SK-N-SH (cell line): Measurements from ENCODE around the gene C4BPB. TPM values are rescaled to one million over a fixed set of nuclear protein-coding genes. Genes with fewer than 3 reads are reported as not detected.

Experiments used
- CTCF ChIA-PET: fragments of 300-600, 350-600 bp; formaldehyde crosslinking; extraction: SDS; loops from one replicate; lab custom pipeline; 2021; lab: Yijun Ruan, JAX
- POLR2A ChIA-PET: fragments of 350-600 bp; sonication (Branson Sonifier 250); formaldehyde crosslinking; extraction: SDS; loops from one replicate; lab custom pipeline; 2020; ENCODE audit warnings: antibody characterized with exemption, inconsistent platforms; lab: Yijun Ruan, JAX
- DNase-seq: peaks from one replicate; pipeline ENCODE4 v3.0.0; 2012
- H2AFZ ChIP-seq: fragments of 200-600 bp; sonication (generic); 2 replicates; pipeline ENCODE4 v1.8.1; 2016; ENCODE audit warnings: antibody characterized with exemption, mild to moderate bottlenecking, low read depth
- H3F3A ChIP-seq: fragments of 200-600 bp; sonication (generic); replicated peaks from 2 replicates; pipeline ENCODE3; 2016; ENCODE audit warnings: antibody characterized with exemption, mild to moderate bottlenecking; ENCODE audit not compliant: insufficient read depth
- H3K27ac ChIP-seq, 2 experiments: fragments of 200-500 bp in 1 of 2; fragments of 200-600 bp in 1 of 2; sonication (Bioruptor generic) in 1 of 2; sonication (generic), shearing (Covaris generic) in 1 of 2; 2 replicates each; pipeline versions ENCODE4 v1.5.1 to v1.6.1; 2014 to 2016; ENCODE audit warnings: low read depth in 2 of 2, inconsistent platforms in 1 of 2, low read length in 1 of 2, mild to moderate bottlenecking in 1 of 2, mixed read lengths in 1 of 2
- H3K27me3 ChIP-seq: fragments of 200-600 bp; sonication (generic), shearing (Covaris generic); 2 replicates; pipeline ENCODE4 v1.6.1; 2016; ENCODE audit warnings: mixed run types; ENCODE audit not compliant: insufficient read depth
- H3K36me3 ChIP-seq, 2 experiments: fragments of 200-500 bp in 1 of 2; fragments of 200-600 bp in 1 of 2; sonication (Bioruptor generic) in 1 of 2; sonication (generic) in 1 of 2; replicated peaks in 1 of 2; 2 replicates each; pipeline versions ENCODE3 to v1.5.1; 2014 to 2016; ENCODE audit warnings: low read length in 1 of 2, mild to moderate bottlenecking in 1 of 2; ENCODE audit not compliant: insufficient read depth in 2 of 2, control insufficient read depth in 1 of 2
- H3K4me1 ChIP-seq, 2 experiments: fragments of 200-500 bp in 1 of 2; fragments of 200-600 bp in 1 of 2; sonication (Bioruptor generic) in 1 of 2; sonication (generic), shearing (Covaris generic) in 1 of 2; 2 replicates each; pipeline versions ENCODE4 v1.5.1 to v1.6.1; 2014 to 2016; ENCODE audit warnings: low read depth in 1 of 2, low read length in 1 of 2, mixed run types in 1 of 2; ENCODE audit not compliant: insufficient read depth in 2 of 2, control insufficient read depth in 1 of 2
- H3K4me2 ChIP-seq: fragments of 200-600 bp; sonication (generic), shearing (Covaris generic); 2 replicates; pipeline ENCODE4 v1.6.1; 2017; ENCODE audit warnings: mixed run types
- H3K4me3 ChIP-seq, 2 experiments: fragments of 200-500 bp in 1 of 2; fragments of 200-600 bp in 1 of 2; sonication (Bioruptor generic) in 1 of 2; sonication (generic), shearing (Covaris generic) in 1 of 2; 2 replicates each; pipeline versions ENCODE4 v1.5.1 to v1.8.1; 2014 to 2016; ENCODE audit warnings: low read depth in 2 of 2, inconsistent platforms in 1 of 2, low read length in 1 of 2, mild to moderate bottlenecking in 1 of 2, mixed read lengths in 1 of 2, moderate library complexity in 1 of 2
- H3K79me2 ChIP-seq: fragments of 200-600 bp; sonication (generic); 2 replicates; pipeline ENCODE4 v1.8.1; 2017; ENCODE audit warnings: mild to moderate bottlenecking; ENCODE audit not compliant: insufficient read depth
- H3K9ac ChIP-seq: fragments of 200-600 bp; sonication (generic); 2 replicates; pipeline ENCODE4 v1.6.1; 2017; ENCODE audit warnings: mixed run types
- H3K9me2 ChIP-seq: fragments of 200-600 bp; sonication (generic); 2 replicates; pipeline ENCODE4 v1.6.1; 2017; ENCODE audit warnings: mixed run types
- H3K9me3 ChIP-seq: fragments of 200-600 bp; sonication (generic); 2 replicates; pipeline ENCODE4 v1.6.1; 2017; ENCODE audit warnings: mixed run types, mild to moderate bottlenecking, moderate library complexity
- H4K20me1 ChIP-seq: fragments of 200-600 bp; sonication (generic); 2 replicates; pipeline ENCODE4 v1.6.1; 2017; ENCODE audit warnings: mild to moderate bottlenecking, mixed run types; ENCODE audit not compliant: insufficient read depth
- CHD2 ChIP-seq: fragments of 150-350 bp; IDR thresholded peaks from 2 replicates; pipeline ENCODE4 v1.6.1; 2018; ENCODE audit warnings: low read length; ENCODE audit not compliant: partially characterized antibody
- CTCF ChIP-seq: fragments of 200-600 bp; sonication (generic); IDR thresholded peaks from 2 replicates; pipeline ENCODE4 v1.6.1; 2017; ENCODE audit warnings: antibody characterized with exemption, mild to moderate bottlenecking, moderate library complexity
- FOXJ3 ChIP-seq: sonication (generic); formaldehyde crosslinking; IDR thresholded peaks from 2 replicates; pipeline ENCODE4 v1.5.1; 2020; ENCODE audit warnings: mild to moderate bottlenecking, missing genetic modification reagents
- GABPA ChIP-seq: IDR thresholded peaks from 2 replicates; pipeline ENCODE4 v1.4.0; 2012; ENCODE audit warnings: low read depth, mild to moderate bottlenecking
- GATA2 ChIP-seq: sonication (generic); formaldehyde crosslinking; IDR thresholded peaks from 2 replicates; pipeline ENCODE4 v1.5.0; 2020; ENCODE audit warnings: mild to moderate bottlenecking, missing genetic modification reagents
- MAX ChIP-seq: IDR thresholded peaks from 2 replicates; pipeline ENCODE4 v1.4.0; 2012; ENCODE audit warnings: low read depth
- MEF2A ChIP-seq: IDR thresholded peaks from 2 replicates; pipeline ENCODE4 v1.4.0; 2012; ENCODE audit warnings: low read depth, borderline replicate concordance
- MXI1 ChIP-seq: IDR thresholded peaks from 2 replicates; pipeline ENCODE4 v1.6.1; 2012; ENCODE audit warnings: mild to moderate bottlenecking, low read depth, low read length, improper control_type of control experiment
- NRF1 ChIP-seq: IDR thresholded peaks from 2 replicates; pipeline ENCODE4 v1.6.1; 2012; ENCODE audit warnings: low read depth, mild to moderate bottlenecking, low read length
- PBX3 ChIP-seq: IDR thresholded peaks from 2 replicates; pipeline ENCODE4; 2012
- RAD21 ChIP-seq: IDR thresholded peaks from 2 replicates; pipeline ENCODE4 v1.6.1; 2012; ENCODE audit warnings: mild to moderate bottlenecking, low read length
- RCOR1 ChIP-seq: fragments of 150-350 bp; IDR thresholded peaks from 2 replicates; pipeline ENCODE4 v1.6.1; 2017; ENCODE audit warnings: antibody characterized with exemption, low read length
- SIN3A ChIP-seq: IDR thresholded peaks from 2 replicates; pipeline ENCODE4 v1.6.1; 2012; ENCODE audit warnings: low read depth, mild to moderate bottlenecking, low read length, moderate library complexity, borderline replicate concordance
- SMC3 ChIP-seq: IDR thresholded peaks from 2 replicates; pipeline ENCODE4 v1.6.1; 2012; ENCODE audit warnings: low read depth, low read length, improper control_type of control experiment
- USF1 ChIP-seq: IDR thresholded peaks from 2 replicates; pipeline ENCODE4 v1.4.0; 2012; ENCODE audit warnings: low read depth, borderline replicate concordance
- ZBTB33 ChIP-seq: IDR thresholded peaks from 2 replicates; pipeline ENCODE4 v1.4.0; 2012; ENCODE audit warnings: low read depth, borderline replicate concordance
- WGBS: methylation state at CpG from one replicate; pipeline ENCODE4 v1.1.6; 2017; ENCODE audit warnings: low lambda C conversion rate; 5-methylcytosine and 5-hydroxymethylcytosine counted together
- polyA plus RNA-seq, 3 experiments: library from polyadenylated mRNA; depleted of rRNA; stranded (reverse); fragments of >200 nt; gene quantifications; 2 replicates each; pipeline ENCODE4 v1.2.3, GENCODE V29; 2012

Gene C4BPB
- polyA plus RNA-seq, 1 of the 3 experiments (the other 2 are of a cell fraction): not detected

- no peak for TF ChIP-seq ZBTB33
Measured at GRCh38 chr1:207076181-207076955, 12.3 kb upstream of the C4BPB start (continued).

- H3K9me3 ChIP-seq: no peaks in the 10 kb centered on the region
- H3F3A ChIP-seq: peaks cover 3% of the 10 kb centered on the region
- no peak overlapping the region for H3K4me2 ChIP-seq
- WGBS: 87% methylated on average over 1 of the region's 1 CpG
- no peak overlapping the region for H2AFZ ChIP-seq
- H3K36me3 ChIP-seq: peaks cover 0 to 4% of the 10 kb centered on the region in 2 experiments
- H4K20me1 ChIP-seq: no peaks in the 10 kb centered on the region
- no peaks in the 10 kb centered on the region for H3K9me2 ChIP-seq
- no peak for DNase-seq
- H3K27me3 ChIP-seq: no peaks in the 10 kb centered on the region; the same call in 1 of the 2 replicates
- no peaks in the 10 kb centered on the region; a peak in 1 of 4 replicates for H3K4me1 ChIP-seq
- ChIA-PET POLR2A (no interaction called here), CTCF (interaction anchor here (2.5 to 2.7 kb wide), 2 partner anchors 27 to 164 kb away, joined by 8 to 30 read pairs; partner anchors contain the start of gene YOD1)
- H3K9ac ChIP-seq: no peak overlapping the region
- H3K27ac ChIP-seq: no peak overlapping the region
- H3K4me3 ChIP-seq: no peak overlapping the region
- no peak for TF ChIP-seq GABPA
- H3K79me2 ChIP-seq: no peaks in the 10 kb centered on the region
Measured at GRCh38 chr1:207077012-207077411, 11.6 kb upstream of the C4BPB start.

GRCh38 chr1:207077470-207078377 is 10.9 kb upstream of the C4BPB start:
- 36% methylated on average over 6 of the region's 6 CpGs for WGBS
- DNase-seq: peak; percentile 59
- no peaks in the 10 kb centered on the region for H4K20me1 ChIP-seq
- H3K9me2 ChIP-seq: no peaks in the 10 kb centered on the region
- TF ChIP-seq USF1 (no peak), MAX (peak; percentile 17; the same call in 1 of the 2 replicates), SMC3 (peak; percentile 75), FOXJ3 (CRISPR knock-in tag) (no peak), RAD21 (peak; percentile 93), MXI1 (peak; percentile 27; the same call in 1 of the 2 replicates), PBX3 (no peak), MEF2A (no peak), CHD2 (peak; percentile 65), CTCF (peak; percentile 92), SIN3A (0 out of 2 replicates have a peak, but pooled peaks have one; percentile 37), NRF1 (no peak), RCOR1 (peak; percentile 19; the same call in 1 of the 2 replicates), GATA2 (CRISPR knock-in tag) (no peak)
- H3K4me2 ChIP-seq: no peak overlapping the region
- no peak overlapping the region for H3K9ac ChIP-seq
- ChIA-PET POLR2A (no interaction called here), CTCF (interaction anchor here (0.6 to 3.4 kb wide), 12 partner anchors 25 to 422 kb away, joined by 3 to 30 read pairs (median 4); partner anchors contain the start of genes PFKFB2 and YOD1)
- no peaks in the 10 kb centered on the region for H3K79me2 ChIP-seq
- H2AFZ ChIP-seq: no peak overlapping the region
- no peak overlapping the region for H3K4me3 ChIP-seq
- H3K27ac ChIP-seq: no peak overlapping the region
- H3K27me3 ChIP-seq: no peaks in the 10 kb centered on the region; the same call in 1 of the 2 replicates
- H3K9me3 ChIP-seq: no peaks in the 10 kb centered on the region
- no peaks in the 10 kb centered on the region for H3K36me3 ChIP-seq
- no peaks in the 10 kb centered on the region; a peak in 1 of 4 replicates for H3K4me1 ChIP-seq
- H3F3A ChIP-seq: peaks cover 3% of the 10 kb centered on the region
